HG03469 (cell line): ENCODE data around the gene APOL1.
"Not testable (repeated sequence)": the region's sequence is repeated elsewhere in the genome, so short reads cannot be mapped to it uniquely, and the experiment has no call there.

Experiments
- ATAC-seq: cut with Tn5 transposase; IDR thresholded peaks from one replicate; pipeline ENCODE4 v1.9.1; 2021; ENCODE audit warnings: mild to moderate bottlenecking, moderate library complexity, moderate number of reproducible peaks; ENCODE audit not compliant: unreplicated experiment

APOL1 gene

DNA sequence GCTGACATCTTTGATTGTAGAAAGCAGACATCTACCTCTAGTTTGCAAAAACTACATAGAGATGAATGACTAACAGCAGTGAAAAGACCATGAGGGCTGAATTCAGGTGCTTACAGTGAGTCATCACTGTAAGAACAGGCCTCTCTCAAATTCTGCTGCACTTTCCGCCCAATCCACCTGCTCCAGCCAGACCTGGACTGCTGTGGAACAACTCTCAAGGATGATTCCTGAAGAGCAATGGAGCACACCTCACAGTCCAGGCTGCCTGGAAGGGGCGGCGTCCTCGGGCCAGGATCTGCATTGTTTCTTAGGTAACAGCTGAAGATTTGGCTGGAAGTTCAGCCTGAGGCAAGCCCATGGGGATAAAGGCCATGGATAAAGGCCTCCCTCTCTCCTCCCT is 28.7 kb upstream of the APOL1 start:
- no peak for ATAC-seq

DNA sequence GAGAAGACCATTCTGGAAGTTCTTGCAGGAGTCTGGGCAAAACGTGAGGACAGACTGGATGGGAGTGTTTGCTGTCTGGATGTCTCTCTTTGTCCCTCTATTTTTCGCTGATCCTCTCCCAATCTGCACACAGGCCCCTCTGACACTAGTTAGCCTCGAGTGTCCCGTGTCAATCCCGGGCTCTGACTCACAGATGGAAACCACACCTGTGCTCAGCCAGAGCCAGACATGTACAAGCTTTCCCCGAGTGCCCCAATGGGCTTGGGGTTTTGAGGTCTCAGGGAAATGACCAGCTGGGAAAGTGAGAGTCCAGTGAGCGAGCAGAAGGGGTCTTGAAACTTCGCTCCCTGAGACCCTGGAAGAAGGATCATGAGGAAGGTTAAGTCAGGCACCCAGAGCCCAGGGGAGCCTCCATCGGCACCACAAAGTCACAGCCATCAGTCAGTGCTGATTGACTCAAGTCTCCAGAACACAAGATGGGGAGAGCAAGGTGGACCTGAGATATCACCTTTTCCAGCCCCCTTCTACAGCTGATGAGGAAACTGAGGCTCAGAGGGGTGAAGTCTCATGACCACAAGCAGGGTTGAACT is 27.5 kb upstream of the APOL1 start:
- ATAC-seq, result no peak

DNA sequence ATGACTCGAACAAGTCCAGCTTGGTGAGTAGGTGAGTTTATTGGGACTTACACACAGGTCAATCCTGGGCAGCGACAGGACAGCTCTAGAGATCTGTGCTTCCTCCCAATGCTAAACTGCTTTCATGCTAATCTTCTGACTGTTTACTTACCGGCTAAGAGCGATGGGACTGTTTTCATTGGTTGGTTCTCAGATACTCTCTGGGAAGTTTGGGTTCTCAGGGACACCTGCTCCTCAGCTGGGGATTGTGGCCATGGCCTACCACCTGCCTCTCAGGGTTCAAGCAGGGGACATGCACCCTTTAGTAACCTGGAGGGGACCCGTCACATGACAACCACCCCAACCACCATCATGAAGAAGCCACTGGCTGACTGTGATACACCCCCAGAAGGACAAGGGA is 26.7 kb upstream of the APOL1 start:
- ATAC-seq, result no peak

DNA sequence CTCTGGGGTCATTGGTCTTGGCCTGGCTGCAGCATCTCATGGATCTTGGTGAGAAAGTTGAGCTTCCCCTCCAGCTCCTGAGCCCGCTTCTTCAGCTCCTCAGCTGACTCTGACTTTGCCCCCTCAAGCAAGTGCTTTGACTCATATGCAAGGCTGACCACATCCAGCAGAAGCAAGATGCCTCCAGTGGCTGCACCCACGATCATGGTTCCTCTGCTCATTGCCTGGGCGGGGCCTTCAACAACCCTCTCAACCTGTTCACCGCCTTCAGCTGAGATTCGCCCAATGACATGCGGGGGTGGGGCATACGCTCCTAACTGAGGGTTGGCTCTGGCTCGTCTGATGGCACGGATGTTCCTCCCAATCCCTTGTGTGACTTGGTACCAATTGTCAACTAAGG is 25.5 kb upstream of the APOL1 start:
- no peak for ATAC-seq

DNA sequence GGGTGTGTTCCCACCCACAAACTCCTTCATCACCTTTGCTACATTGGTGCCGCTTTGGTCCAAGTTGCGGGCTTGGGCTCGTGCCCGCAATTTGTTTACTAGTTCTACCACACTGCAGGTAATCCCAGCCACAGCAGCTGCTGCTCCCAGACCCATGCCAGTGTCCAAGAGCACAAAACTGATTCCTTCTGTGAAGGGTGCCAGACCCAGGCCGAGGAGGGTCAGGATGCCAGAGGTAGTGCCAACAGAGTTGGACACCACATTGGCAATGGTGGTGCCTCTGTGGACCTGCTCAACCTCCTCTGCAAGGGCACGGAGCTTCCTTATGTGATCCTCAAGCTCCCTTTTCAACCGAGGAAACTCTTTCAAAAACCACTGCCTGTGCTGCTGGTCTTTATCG is 25.1 kb upstream of the APOL1 start:
- ATAC-seq, result no peak

DNA sequence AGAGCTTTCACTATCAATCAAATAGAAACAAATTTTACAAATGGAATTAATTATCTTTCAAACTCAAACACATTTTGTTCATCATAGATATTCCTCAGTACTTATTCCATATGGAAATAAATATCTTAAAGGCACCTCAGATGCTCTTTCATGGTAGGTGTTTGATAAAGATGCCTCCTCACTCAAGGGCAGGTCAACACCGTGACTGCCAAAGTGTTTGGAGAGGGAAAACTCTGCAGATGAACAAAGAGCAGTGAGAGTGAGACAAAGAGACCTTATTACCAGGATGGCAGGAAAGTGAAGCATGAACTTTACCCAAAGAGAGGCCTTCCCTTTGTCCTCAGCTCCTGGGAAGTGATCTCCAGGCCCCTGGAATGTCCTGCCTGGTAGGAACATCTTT is 24.6 kb upstream of the APOL1 start:
- ATAC-seq, result not testable (repeated sequence)

DNA sequence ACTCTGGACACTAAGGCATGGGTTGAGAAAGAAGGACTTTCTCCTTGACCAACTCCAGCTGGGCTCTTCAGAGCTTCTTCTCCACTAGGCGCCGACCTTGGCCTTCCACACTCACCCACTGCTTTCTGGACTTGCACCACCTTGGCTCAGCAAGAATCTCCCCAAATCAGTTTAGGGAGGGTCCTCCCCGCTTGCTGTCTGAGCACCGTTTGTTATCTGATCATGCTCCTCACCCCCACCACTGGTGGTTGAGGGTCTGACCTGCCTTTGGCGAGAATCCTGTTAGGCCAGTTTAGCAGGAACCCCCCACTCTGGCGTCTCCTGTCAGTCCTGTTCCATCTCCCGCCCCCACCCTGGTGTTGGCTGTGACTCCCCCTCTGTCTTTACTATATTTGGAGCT is 24.0 kb upstream of the APOL1 start:
- ATAC-seq, result no peak

DNA sequence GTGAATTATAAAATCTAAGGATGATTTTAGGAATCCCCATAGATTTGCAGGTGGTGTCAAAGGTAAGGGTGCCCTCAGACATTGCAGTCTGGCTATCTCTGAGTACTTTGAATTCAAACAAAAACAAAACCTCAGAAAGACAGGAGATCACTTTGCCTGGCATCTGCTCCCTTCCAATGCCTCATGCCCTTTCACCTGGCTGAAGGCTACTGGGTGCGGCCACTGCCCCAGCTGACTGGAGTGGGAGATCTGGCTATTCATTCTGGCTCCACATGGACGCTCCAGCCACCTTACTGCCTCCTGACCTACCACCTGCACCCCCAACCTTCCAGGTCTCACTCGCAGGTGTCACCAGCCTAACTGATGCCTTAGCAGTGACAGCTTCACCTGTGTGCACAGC is 23.3 kb upstream of the APOL1 start:
- ATAC-seq, result not testable (repeated sequence)

DNA sequence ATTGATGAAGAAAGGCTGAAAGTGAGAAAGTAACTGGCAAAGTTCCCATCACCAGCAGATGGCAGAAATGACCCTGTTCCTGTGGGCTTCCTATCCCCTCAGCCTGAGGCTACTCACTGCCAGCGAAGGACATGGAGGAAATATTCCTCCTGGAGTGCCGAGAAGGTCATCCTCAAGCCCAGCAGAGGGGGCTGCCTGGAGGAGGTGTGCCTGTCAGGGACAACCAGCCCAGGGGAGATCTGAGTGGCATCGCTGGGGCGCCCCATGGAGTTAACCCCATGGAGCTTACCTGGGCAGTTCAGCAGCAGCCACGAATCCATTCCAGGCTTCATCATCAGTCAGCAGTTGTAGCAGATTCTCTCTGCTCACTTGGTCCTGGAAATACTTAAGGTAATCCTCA is 21.9 kb upstream of the APOL1 start:
- not testable (repeated sequence) for ATAC-seq

DNA sequence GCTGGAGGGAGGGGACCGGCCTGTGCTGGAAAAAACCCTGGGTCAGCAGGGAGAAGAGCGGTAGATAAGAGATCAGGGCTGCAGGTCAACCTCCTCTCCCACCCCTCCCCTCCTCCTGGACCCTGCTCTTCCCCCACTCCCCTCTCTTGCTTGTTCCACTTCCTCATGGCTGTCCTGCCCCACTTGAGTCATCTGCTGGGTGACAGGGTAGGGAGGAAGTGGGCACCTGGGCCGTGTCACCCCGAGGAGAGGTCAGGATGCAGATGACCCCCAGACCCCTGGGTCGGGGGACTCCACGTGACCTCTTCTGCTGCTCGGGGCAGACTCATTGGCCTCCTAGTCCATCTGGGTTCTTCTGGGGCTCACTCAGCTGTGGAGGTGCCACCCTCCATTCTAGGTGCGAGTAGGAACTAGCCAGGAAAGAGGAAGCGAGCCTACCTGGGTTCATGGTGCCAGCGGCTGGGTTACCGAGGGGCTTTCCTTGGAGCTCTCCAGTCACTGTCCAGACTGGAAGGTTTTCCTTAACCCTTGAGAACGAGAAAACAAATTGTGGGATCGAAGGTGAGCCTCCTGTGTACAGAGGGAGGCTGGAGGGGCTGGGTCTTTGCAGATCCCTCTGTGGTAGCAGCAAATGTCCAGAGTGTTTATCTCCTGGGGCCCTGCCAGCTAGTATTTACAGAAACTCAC is 20.1 kb upstream of the APOL1 start:
- ATAC-seq, result no peak

DNA sequence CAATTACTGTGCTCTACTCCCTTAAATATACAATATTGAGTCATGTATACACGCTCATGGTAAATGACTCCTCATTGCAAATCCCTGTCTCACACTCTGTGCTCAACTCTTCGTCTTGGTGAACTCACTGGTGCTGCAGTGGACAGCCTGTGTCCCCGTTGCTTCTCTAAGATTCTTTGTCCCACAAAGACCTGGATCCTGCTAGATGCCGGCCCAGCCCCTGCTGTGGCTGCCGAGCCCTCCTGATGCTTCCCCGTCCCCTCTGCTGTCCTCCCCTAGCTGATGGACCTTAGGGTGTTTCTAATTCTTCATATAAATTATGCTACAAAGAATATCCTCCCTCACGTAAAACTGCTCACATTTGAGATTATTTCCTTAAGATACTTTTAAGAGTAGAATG is 19.1 kb upstream of the APOL1 start:
- no peak for ATAC-seq

DNA sequence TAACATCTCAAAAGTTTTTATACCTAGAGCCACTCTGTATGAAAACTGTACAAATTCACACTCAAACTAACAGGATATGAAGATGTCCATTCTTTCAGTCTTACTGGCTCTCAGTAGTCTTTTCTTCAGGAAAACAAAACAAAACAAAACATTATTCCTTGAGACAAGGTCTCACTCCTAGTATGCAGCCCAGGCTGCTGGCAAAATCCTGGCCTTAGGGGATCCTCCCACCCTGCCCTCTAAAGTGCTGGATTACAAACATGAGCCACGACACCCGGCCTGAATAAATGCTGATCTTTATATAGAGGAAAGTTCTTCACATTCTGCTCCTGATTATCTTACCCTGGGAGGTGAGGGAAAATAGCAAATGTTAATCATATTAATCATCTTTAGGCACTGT is 18.7 kb upstream of the APOL1 start:
- no peak for ATAC-seq

DNA sequence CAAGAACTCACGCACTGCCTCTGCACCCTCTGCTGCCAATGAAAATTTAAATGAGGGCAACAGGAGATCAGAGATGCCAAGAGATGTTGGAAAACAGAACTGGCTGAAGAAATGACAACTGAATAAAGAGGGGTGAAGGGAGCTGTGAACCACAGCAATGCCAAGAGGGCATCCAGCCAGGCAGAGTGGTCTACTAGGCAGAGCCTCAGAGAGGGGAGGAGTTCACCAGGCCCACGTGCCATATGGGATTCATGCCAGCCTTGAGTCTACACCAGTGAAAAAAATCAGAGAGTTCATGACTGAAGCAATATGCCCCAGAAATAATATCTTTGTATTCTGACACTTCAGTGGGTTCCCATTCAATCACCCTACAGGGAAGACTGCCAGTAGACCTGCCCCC is 18.0 kb upstream of the APOL1 start:
- ATAC-seq, result no peak

DNA sequence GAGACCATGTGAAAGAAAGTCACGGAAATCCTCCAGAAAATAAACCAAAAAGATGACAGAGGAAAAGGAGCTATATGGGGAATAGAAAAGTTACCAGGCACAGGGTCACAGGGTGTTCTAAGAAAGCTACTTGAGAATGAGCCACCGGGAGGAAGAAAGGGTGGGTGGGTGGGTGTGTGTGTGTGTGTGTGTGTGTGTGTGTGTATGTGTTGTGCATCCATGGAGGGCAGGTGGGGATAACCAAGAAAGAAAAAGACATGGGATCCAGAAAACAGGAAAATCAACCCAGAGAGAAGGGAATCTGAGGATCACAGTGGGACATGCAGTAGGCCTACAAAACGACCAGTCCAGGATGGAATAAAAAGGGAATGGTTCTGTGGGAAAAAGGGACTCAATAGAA is 17.3 kb upstream of the APOL1 start:
- no peak for ATAC-seq

DNA sequence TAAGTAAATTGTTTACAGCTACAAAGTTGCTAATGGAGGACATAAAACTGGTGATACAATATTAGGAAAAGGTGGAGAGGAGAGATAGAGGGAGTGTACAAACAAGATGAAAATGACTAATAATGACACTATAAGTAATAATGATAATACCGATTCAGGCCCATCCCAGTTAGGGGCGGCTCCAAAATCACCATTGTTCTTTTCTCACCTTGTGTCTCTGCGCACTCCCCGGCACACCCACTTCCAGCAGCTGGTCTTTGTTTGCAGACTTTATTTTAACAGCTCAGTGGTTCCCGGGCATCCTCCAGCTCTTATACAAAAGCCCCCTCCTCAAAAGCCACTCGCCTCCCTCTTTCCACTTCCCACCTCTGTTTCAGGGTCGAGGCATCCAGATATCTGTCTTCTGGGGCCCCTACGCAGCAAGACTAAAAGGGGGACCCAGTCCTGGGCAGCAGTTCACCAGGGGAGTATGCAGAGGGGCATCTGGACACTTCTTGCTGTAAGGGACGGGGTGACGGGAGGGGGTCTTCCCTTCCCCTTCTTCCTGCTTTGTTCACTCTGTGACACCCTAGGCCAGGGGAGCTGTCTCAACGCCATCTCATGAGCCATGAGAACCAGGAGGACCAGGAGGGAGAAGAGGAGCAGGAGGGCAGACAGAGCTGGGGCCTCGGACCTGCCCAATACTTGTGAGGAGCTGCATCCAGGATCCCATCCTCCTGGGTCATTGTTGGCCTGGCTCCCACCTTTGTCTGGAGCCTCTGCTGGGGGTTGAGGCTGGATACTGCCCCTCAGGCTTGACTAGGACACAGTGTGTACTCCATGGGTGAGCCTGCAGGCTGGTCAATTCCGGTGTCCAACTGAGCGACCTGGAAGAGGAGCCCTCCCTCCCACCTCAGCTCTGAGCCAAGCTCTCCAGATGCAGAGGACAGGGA is 16.3 kb upstream of the APOL1 start:
- ATAC-seq, result no peak

DNA sequence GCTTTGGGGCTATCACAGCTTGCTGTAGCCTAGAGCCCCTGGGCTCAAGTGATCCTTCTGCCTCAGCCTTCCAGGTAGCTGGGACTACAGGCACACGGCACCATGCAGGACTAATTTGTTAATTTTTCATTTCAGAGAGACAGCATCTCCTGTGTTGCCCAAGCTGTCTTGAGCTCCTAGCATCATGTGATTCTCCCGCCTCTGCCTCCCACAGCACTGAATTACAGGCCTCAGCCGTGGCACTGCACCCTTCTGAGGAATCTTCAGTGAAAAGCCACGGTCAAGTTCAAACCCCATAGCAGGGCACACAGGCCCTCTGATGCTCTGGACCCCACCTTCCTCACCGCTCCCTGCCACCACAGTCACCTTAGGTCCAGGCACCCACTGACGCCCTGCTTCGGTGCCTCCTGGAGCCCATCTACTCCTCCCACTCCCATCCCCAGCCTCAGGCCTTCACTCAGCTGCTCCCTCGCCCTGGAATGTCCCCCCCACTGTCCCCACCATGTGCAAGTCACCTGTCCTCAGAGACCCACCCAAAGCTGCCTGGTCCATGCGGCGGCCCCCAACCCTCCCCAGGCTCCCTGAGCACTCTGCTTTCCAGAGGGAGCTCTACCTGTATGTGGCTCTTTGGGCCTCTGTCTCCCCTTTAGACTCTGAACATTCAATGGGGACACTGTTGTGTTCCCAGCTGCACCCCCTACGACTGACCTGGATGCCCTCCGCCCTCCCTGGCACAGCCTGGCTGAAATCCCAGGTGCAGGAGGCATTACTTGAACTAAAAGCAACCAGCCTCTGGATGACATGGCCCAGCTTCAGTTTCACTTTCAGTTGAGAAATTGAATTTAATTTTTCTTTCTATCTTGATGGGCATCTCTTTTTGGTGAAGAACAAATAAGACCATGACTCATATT is 15.2 kb upstream of the APOL1 start:
- ATAC-seq, result no peak

DNA sequence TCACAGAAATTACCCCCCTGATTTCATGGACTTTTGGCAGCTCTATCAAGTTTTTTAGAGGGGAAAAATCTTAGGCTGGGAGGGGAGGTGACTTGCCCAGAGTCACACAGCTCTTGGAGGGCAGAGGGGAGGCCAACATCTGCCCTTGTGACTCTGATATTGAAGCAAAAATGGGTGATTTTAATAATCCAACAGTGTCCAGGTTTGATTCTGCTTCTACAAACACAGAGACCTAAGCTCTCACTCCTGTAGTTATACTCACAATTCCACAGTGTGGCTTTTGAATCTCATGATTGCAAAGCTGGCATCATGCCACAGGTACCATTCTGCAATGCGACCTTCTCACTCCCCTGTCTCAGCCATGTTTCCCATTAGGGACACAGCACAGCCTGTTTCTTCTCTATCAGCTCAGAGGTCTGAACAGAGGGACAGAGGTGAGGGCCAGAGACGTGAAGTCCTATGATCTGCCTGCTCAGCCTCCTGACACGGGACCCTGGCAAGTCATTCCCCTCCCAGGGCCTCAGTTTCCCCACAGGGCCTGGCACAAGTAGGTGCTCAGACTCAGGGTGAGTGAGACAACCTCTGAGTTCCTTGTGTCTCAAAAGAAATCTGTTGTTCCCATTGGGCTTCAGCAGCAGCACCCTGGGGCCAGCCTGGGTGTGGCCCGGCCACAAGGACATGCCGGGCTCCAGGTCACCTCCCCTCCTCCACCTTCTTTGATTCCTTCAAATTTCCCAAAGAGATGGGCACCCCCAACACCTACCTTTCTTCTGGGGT is 14.4 kb upstream of the APOL1 start:
- no peak for ATAC-seq

DNA sequence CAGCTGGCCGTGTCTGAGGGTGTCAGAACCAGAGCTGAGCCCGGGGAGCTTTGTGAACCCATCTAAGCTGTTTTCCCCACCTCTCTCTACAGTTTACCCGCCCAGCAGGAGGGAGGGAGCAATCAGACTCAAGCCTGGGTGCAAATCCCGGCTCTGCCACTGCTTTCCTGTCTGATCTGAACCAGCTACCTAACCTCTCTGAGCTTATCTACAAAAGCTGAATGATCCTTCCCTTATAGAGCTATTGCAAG is 13.9 kb upstream of the APOL1 start:
- ATAC-seq, result no peak

DNA sequence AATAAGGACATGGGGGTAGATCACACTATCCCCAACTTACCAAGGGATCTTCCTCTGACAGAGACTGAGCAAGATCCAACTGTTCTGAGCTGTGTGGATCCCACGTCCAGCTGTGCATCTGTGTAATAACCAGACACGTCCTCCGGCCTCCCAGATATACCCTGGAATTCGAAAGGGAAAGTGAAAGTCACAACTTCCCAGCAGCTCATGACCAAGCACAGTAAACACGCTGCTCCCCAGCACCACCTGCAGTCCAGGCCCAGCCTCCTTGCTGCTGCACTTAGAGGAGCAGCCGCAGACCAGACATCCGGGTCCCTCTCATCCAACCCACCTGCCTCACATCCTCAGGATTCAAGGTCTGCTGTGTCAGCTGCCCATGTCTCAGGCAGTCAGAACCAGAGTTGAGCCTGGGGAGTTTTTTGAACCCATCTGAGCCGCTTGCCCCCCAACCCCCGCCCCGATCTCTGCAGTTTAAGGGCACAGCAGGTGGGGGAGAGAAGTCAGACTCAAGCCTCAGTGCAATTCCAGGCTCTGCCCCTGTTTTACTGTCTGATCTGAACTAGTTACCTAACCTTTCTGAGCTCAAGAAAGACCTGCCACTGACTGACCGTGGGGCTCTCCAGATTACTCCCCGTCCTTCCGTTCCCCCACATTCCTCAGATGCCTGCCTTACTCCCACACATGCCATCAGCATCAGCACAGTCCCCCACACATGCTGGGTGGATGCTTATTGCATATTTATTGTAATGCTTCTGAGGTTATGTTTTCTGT is 13.3 kb upstream of the APOL1 start, which contains the start of gene APOL2:
APOL2 (minus strand) TSS at position 127 of the 771 bp plus-strand sequence. CDS start 6,365 bp downstream, outside the sequence.
- no peak for ATAC-seq

DNA sequence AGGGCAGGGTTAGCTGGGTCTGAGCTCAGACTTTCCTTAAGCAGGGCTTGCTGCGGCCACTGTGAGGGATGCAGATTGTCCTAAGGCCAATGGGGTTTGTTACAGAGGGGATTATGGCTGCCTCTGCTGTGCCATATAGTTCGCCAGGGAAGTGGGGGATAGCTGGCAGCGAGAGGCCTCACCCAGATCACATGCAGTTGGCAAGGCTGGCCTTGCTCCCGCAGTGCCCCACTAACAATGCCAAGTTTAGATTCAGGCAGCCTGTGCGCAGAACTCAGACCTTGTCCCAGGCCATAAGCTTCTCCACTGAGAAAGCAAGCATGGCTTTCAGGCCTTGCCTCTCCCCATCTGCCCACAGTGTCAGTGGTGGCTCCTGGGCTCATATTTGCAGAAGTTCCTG is 8.9 kb upstream of the APOL1 start:
- ATAC-seq, result no peak
